Adipocyte (in vitro differentiated cells): ENCODE results near the gene LPIN2.

Source experiments
- DNase-seq: peaks from one replicate; pipeline ENCODE4 v3.0.0-alpha.2; 2015; ENCODE audit warnings: low read depth
- H3K27me3 ChIP-seq: replicated peaks from 2 replicates; pipeline ENCODE4 v1.7.0; 2013; ENCODE audit warnings: mild to moderate bottlenecking, low read length, moderate library complexity; ENCODE audit not compliant: control insufficient read depth, insufficient read depth
- H3K36me3 ChIP-seq: 2 replicates; pipeline ENCODE4 v1.7.0; 2013; ENCODE audit warnings: low read length, mild to moderate bottlenecking, moderate library complexity; ENCODE audit not compliant: control insufficient read depth, insufficient read depth, severe bottlenecking
- H3K4me1 ChIP-seq: 2 replicates; pipeline ENCODE4 v1.7.0; 2013; ENCODE audit warnings: mild to moderate bottlenecking, low read length, moderate library complexity; ENCODE audit not compliant: control insufficient read depth, insufficient read depth
- H3K4me3 ChIP-seq: 2 replicates; pipeline ENCODE4 v1.7.0; 2013; ENCODE audit warnings: mild to moderate bottlenecking, low read length, moderate library complexity
- H3K9ac ChIP-seq: 2 replicates; pipeline ENCODE4 v1.7.0; 2013; ENCODE audit warnings: mild to moderate bottlenecking, low read length, moderate library complexity
- H3K9me3 ChIP-seq: 2 replicates; pipeline ENCODE4 v1.7.0; 2013; ENCODE audit warnings: mild to moderate bottlenecking, low read length, moderate library complexity; ENCODE audit not compliant: control insufficient read depth

Gene LPIN2

DNA sequence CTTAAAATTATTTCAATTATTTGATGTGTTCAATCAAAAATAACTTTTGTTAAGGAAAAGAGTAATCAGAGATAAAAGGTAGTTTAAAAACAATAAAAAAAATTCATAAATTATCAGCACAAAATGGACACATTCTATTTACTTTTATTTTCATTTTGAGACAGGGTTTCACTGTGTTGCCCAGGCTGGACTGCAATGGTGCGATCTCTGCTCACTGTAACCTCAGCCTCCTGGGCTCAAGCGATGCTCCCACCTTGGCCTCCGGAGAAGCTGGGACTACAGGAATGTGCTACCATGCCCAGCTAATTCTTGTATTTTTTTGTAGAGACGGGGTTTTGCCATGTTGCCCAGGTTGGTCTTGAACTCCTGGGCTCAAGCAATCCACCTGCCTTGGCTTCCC, 47.1 kb downstream of the LPIN2 start:
- no peak overlapping the region for H3K9ac ChIP-seq
- peaks cover 49% of the 10 kb centered on the region for H3K4me1 ChIP-seq
- H3K27me3 ChIP-seq, result no peaks in the 10 kb centered on the region
- H3K36me3 ChIP-seq, result no peaks in the 10 kb centered on the region
- H3K9me3 ChIP-seq, result no peaks in the 10 kb centered on the region
- no peak overlapping the region for H3K4me3 ChIP-seq
- DNase-seq, result no peak

GRCh38 chr18:2964361-2965010, 48.5 kb downstream of the LPIN2 start:
- DNase-seq, result no peak
- H3K36me3 ChIP-seq, result no peaks in the 10 kb centered on the region
- no peak overlapping the region for H3K4me3 ChIP-seq
- H3K9ac ChIP-seq, result no peak overlapping the region
- H3K27me3 ChIP-seq, result no peaks in the 10 kb centered on the region
- peaks cover 49% of the 10 kb centered on the region for H3K4me1 ChIP-seq
- H3K9me3 ChIP-seq, result no peaks in the 10 kb centered on the region
